CD4-positive, CD25-positive, alpha-beta regulatory T cell (primary cell): ENCODE data around the gene LRP1. TPM values are rescaled to one million over a fixed set of nuclear protein-coding genes. Genes with fewer than 3 reads are reported as not detected.

ENCODE experiments used
- ATAC-seq, 2 donors: fragments of 150-1000 bp; cut with Tn5 transposase; one replicate each; pipeline ENCODE4 v1.10.0; 2021; ENCODE audit warnings: low read depth in 2 of 2, moderate number of reproducible peaks in 2 of 2, moderate library complexity in 1 of 2
- DNase-seq, 3 donors: peaks; one replicate each; pipeline versions ENCODE4 v3.0.0 to v3.0.0-alpha.2; 2012 to 2022; ENCODE audit warnings: mixed read lengths in 1 of 3
- H3K27ac ChIP-seq: one replicate; pipeline ENCODE4 v1.7.0; 2013; ENCODE audit warnings: mild to moderate bottlenecking, low read length; ENCODE audit not compliant: insufficient read depth, poor library complexity, severe bottlenecking
- H3K27me3 ChIP-seq: one replicate; pipeline ENCODE4 v1.7.0; 2013; ENCODE audit warnings: low read length; ENCODE audit not compliant: control insufficient read depth, insufficient read depth
- H3K36me3 ChIP-seq: one replicate; pipeline ENCODE4 v1.7.0; 2013; ENCODE audit warnings: mild to moderate bottlenecking, low read length, moderate library complexity; ENCODE audit not compliant: control insufficient read depth, insufficient read depth
- H3K4me1 ChIP-seq: 2 replicates; pipeline ENCODE4 v1.7.0; 2013; ENCODE audit warnings: mild to moderate bottlenecking, low read length; ENCODE audit not compliant: insufficient read depth, control insufficient read depth, poor library complexity, severe bottlenecking
- H3K4me3 ChIP-seq: one replicate; pipeline ENCODE4 v1.7.0; 2013; ENCODE audit warnings: low read depth, mild to moderate bottlenecking, low read length, moderate library complexity
- H3K9me3 ChIP-seq, 2 experiments: 1 replicate in 1 of 2; 2 replicates in 1 of 2; pipeline ENCODE4 v1.7.0; 2013; ENCODE audit warnings: low read length in 2 of 2, mild to moderate bottlenecking in 1 of 2, moderate library complexity in 1 of 2; ENCODE audit not compliant: control insufficient read depth in 2 of 2
- H3K27ac Mint-ChIP-seq, 3 donors: one replicate each; pipeline ENCODE4 v1.8.0; 2020 to 2022; ENCODE audit warnings: mild to moderate bottlenecking in 3 of 3, mixed read lengths in 3 of 3, moderate library complexity in 2 of 3
- H3K27me3 Mint-ChIP-seq: one replicate; pipeline ENCODE4 v1.8.0; 2022; ENCODE audit warnings: mild to moderate bottlenecking, mixed read lengths
- H3K36me3 Mint-ChIP-seq: one replicate; pipeline ENCODE4 v1.8.0; 2020; ENCODE audit warnings: mixed read lengths
- H3K4me1 Mint-ChIP-seq, 4 donors: one replicate each; pipeline ENCODE4 v1.8.0; 2020 to 2022; ENCODE audit warnings: mixed read lengths in 4 of 4, mild to moderate bottlenecking in 1 of 4
- H3K4me3 Mint-ChIP-seq, 4 donors: one replicate each; pipeline ENCODE4 v1.8.0; 2020 to 2022; ENCODE audit warnings: mild to moderate bottlenecking in 4 of 4, mixed read lengths in 4 of 4, moderate library complexity in 3 of 4
- H3K9me3 Mint-ChIP-seq, 7 donors: one replicate each; pipeline ENCODE4 v1.8.0; 2020 to 2022; ENCODE audit warnings: mixed read lengths in 7 of 7, mild to moderate bottlenecking in 3 of 7, moderate library complexity in 2 of 7
- polyA plus RNA-seq, 4 donors: library from polyadenylated mRNA; unstranded; fragments of 300-500 nt; fragmentation: Illumina TruSeq; gene quantifications; one replicate each; pipeline ENCODE4 v1.2.3, GENCODE V29; 2021
- total RNA-seq: library from RNA; stranded (reverse); gene quantifications from one replicate; pipeline ENCODE4 v1.2.3, GENCODE V29; 2022

The LRP1 gene
- total and polyA plus RNA-seq, 5 donors from 2014 or later, result 0.13 to 3.9 (median 0.21) TPM; not detected in 1

DNA sequence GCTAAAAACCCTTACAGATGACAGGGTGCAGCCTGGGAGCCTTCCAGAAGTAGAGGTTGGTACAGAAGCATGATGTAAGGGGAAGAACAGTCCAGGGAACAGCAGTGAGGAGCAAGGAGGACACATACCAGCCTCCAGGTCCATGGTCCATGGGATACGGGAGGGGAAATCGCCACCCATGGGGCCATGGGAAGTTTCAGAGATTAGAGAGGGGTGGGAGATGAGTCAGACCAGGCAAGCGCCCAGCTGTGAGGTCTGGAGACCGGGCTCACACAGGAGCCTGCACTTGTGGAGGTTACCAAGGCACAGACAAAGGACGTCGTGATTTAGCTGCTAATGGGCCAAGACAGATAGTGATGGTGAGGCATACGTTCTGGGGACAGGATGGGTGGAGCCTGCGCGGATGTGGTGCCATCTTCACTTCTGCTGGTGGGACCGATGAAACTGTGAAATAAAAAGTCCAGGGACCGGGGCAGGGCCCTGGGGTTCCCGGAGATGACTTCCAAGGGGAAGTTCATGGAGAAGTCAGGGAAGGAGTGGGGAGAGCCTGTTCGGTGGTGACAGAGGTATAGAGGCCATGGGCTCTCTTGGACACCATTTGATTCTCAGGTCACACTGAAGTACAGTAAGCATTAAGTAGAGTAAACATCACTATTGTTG, 36.8 kb downstream of the LRP1 start:
- Mint-ChIP-seq H3K4me3 (no peak overlapping the region), H3K36me3 (peaks cover 7% of the 10 kb centered on the region), H3K9me3 (peaks cover 0 to 2% (median 0%) of the 10 kb centered on the region in 7 donors), H3K4me1 (no peaks in the 10 kb centered on the region), H3K27me3 (no peaks in the 10 kb centered on the region), H3K27ac (peak overlapping the region in 1 of 3 donors; percentile 43)
- no peak overlapping the region for H3K27ac ChIP-seq
- H3K4me3 ChIP-seq, result no peak overlapping the region
- H3K4me1 ChIP-seq, result no peaks in the 10 kb centered on the region
- H3K27me3 ChIP-seq, result no peaks in the 10 kb centered on the region
- no peaks in the 10 kb centered on the region for H3K36me3 ChIP-seq
- H3K9me3 ChIP-seq, result no peaks in the 10 kb centered on the region
- ATAC-seq, result no peak
- no peak for DNase-seq

DNA sequence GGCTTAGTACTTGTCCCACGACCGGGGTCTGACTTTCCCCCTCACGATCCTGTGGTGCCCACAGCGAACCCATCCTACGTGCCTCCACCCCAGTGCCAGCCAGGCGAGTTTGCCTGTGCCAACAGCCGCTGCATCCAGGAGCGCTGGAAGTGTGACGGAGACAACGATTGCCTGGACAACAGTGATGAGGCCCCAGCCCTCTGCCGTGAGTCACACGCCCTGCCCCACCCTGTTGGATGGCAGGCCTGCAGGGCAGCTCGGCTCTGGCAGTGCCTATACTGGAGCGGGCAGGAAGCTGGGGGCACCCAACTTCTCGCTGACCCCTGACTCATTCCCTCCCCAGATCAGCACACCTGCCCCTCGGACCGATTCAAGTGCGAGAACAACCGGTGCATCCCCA, 37.5 kb downstream of the LRP1 start:
- Mint-ChIP-seq H3K4me1 (no peaks in the 10 kb centered on the region), H3K36me3 (peaks cover 7% of the 10 kb centered on the region), H3K27ac (no peak overlapping the region), H3K4me3 (no peak overlapping the region), H3K9me3 (peaks cover 0 to 2% (median 0%) of the 10 kb centered on the region in 7 donors), H3K27me3 (no peaks in the 10 kb centered on the region)
- H3K27me3 ChIP-seq, result no peaks in the 10 kb centered on the region
- no peaks in the 10 kb centered on the region for H3K9me3 ChIP-seq
- no peak overlapping the region for H3K4me3 ChIP-seq
- H3K27ac ChIP-seq, result no peak overlapping the region
- no peak for ATAC-seq
- DNase-seq, result no peak
- H3K36me3 ChIP-seq, result no peaks in the 10 kb centered on the region
- H3K4me1 ChIP-seq, result no peaks in the 10 kb centered on the region

DNA sequence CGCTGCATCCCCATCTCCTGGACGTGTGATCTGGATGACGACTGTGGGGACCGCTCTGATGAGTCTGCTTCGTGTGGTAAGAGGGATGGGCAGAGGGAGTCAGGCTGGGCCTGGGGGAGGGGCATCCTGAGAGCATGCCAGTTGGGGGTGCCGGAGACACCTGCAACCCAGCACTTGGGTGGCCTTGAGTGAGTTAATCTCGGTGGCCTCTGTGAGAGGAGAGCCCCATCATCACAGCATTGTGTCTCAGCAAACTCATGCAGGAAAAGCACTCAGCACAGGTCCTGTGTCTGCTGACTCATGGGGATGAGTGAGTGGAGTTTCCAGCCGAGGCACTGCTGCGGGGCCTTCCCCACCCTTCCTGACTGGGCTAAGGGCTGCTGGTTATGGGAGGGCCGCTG, 38.7 kb downstream of the LRP1 start:
- no peak for ATAC-seq
- H3K36me3 ChIP-seq, result no peaks in the 10 kb centered on the region
- H3K4me3 ChIP-seq, result no peak overlapping the region
- H3K9me3 ChIP-seq, result no peaks in the 10 kb centered on the region
- no peaks in the 10 kb centered on the region for H3K4me1 Mint-ChIP-seq
- H3K4me1 ChIP-seq, result no peaks in the 10 kb centered on the region
- DNase-seq, result no peak
- H3K36me3 Mint-ChIP-seq, result no peaks in the 10 kb centered on the region
- peaks cover 0 to 2% (median 0%) of the 10 kb centered on the region in 7 donors for H3K9me3 Mint-ChIP-seq
- H3K27ac Mint-ChIP-seq, result no peak overlapping the region
- no peaks in the 10 kb centered on the region for H3K27me3 Mint-ChIP-seq
- H3K4me3 Mint-ChIP-seq, result no peak overlapping the region
- H3K27me3 ChIP-seq, result no peaks in the 10 kb centered on the region
- H3K27ac ChIP-seq, result no peak overlapping the region

DNA sequence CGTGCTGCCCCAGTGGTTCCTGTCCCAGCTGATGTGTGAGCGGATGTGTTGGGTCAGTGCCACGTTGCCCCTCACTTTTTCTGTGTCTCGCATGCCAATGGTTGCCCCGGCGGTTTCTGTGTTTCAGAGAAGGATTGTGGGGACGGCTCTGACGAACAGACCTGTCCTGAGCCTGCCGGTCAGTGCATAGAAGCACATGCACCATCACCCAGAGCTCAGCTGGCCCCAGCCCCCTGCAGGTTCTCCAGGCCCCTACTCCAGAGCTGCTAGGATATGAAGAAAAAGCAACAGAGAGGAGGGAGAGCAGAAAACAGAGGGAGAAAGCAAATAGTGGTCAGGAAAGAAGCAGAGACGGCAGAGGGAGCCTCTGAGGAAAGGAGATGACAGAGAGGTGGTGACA, 39.8 kb downstream of the LRP1 start:
- no peaks in the 10 kb centered on the region for H3K9me3 ChIP-seq
- DNase-seq (no peak), ATAC-seq (no peak)
- Mint-ChIP-seq H3K27me3 (peaks cover 6% of the 10 kb centered on the region), H3K4me3 (no peak overlapping the region), H3K4me1 (no peaks in the 10 kb centered on the region), H3K9me3 (peaks cover 0 to 2% (median 0%) of the 10 kb centered on the region in 7 donors), H3K27ac (no peak overlapping the region), H3K36me3 (no peaks in the 10 kb centered on the region)
- no peak overlapping the region for H3K4me3 ChIP-seq
- no peaks in the 10 kb centered on the region for H3K27me3 ChIP-seq
- H3K4me1 ChIP-seq, result no peaks in the 10 kb centered on the region
- no peak overlapping the region for H3K27ac ChIP-seq
- no peaks in the 10 kb centered on the region for H3K36me3 ChIP-seq

DNA sequence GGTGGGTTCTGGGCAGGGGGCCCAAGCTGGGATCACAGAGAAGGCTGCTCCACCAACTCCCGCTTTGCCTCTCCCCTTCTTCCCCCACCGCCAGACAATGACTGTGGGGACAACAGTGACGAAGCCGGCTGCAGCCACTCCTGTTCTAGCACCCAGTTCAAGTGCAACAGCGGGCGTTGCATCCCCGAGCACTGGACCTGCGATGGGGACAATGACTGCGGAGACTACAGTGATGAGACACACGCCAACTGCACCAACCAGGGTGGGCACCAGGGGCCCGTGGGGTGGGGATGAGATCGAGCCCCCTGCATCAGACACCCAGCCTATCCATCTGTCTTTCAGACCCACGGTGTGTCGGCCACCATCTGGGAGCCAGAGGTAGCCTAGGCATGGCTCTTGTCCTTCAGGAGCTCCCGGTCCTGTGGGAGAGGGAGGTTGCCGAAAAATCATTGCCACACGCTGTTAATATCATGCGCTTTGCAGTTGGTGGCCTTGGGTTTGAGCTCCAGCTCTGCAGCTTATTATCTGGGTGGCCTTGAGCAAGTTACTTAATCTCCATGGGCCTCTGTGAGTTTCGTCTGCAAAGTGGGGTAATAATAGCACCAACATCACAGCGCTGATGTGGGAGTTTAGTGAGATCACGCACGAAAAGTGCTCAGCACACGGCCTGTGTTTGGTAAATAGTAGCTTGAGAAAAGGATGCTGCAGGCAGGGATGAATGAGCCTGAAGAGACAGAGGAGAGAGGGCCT, 40.9 kb downstream of the LRP1 start:
- no peaks in the 10 kb centered on the region for H3K27me3 ChIP-seq
- H3K4me1 ChIP-seq, result no peaks in the 10 kb centered on the region
- H3K27ac ChIP-seq, result no peak overlapping the region
- H3K4me3 Mint-ChIP-seq, result no peak overlapping the region
- DNase-seq (no peak), ATAC-seq (no peak)
- no peaks in the 10 kb centered on the region for H3K4me1 Mint-ChIP-seq
- H3K36me3 Mint-ChIP-seq, result no peaks in the 10 kb centered on the region
- no peak overlapping the region for H3K27ac Mint-ChIP-seq
- no peaks in the 10 kb centered on the region for H3K9me3 ChIP-seq
- peaks cover 6% of the 10 kb centered on the region for H3K27me3 Mint-ChIP-seq
- no peaks in the 10 kb centered on the region for H3K36me3 ChIP-seq
- H3K4me3 ChIP-seq, result no peak overlapping the region
- peaks cover 0 to 2% (median 0%) of the 10 kb centered on the region in 7 donors for H3K9me3 Mint-ChIP-seq

DNA sequence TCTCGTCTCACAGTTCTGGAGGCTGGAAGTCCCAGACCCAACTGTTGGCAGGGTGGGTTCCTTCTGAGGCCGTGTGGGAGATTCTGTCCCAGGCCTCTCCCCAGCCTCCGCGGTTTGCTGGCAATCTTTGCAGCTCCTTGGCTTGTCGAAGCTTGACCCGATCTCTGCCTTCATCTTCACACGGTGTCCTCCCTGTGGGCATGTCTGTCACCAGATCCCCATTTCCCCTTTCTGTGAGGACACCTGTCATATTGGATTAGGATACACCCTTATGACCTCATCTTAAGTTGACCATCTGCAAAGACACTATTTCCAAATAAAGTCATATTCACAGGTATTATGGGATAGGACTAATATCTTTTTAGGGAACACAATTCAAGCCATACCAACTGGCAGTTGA, 41.7 kb downstream of the LRP1 start:
- Mint-ChIP-seq H3K9me3 (peaks cover 0 to under 1% (median 0%) of the 10 kb centered on the region in 7 donors), H3K27ac (peak overlapping the region in 1 of 3 donors; percentile 6), H3K27me3 (peaks cover 6% of the 10 kb centered on the region)

DNA sequence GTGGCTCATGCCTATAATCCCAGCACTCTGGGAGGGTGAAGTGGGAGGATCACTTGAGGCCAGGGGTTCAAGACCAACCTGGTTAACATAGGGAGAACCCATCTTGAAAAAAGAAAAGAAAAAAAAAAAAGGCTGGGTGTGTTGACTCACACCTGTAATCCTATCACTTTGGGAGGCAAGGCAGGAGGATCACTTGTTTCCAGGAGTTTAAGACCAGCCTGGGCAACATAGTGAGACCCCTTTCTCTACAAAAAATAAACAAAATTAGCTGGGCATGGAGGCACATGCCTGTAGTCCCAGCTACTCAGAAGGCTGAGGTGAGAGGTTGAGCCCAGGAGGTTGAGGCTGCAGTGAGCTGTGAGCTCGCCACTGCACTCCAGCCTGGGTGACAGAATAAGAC, 42.1 kb downstream of the LRP1 start:
- Mint-ChIP-seq H3K9me3 (no peaks in the 10 kb centered on the region), H3K4me1 (no peaks in the 10 kb centered on the region), H3K4me3 (no peak overlapping the region), H3K36me3 (no peaks in the 10 kb centered on the region), H3K27ac (peak overlapping the region in 1 of 3 donors; percentile 6), H3K27me3 (peaks cover 6% of the 10 kb centered on the region)
- H3K36me3 ChIP-seq, result no peaks in the 10 kb centered on the region
- H3K27me3 ChIP-seq, result no peaks in the 10 kb centered on the region
- no peak overlapping the region for H3K4me3 ChIP-seq
- ATAC-seq, result no peak
- no peak overlapping the region for H3K27ac ChIP-seq
- no peaks in the 10 kb centered on the region for H3K4me1 ChIP-seq
- H3K9me3 ChIP-seq, result no peaks in the 10 kb centered on the region
- DNase-seq, result no peak

More for the DNA sequence above, 41.7 kb downstream of the LRP1 start:
- H3K4me3 ChIP-seq, result no peak overlapping the region
- H3K27me3 ChIP-seq, result no peaks in the 10 kb centered on the region
- DNase-seq (no peak), ATAC-seq (no peak)
- Mint-ChIP-seq H3K4me3 (no peak overlapping the region), H3K4me1 (no peaks in the 10 kb centered on the region), H3K36me3 (no peaks in the 10 kb centered on the region)
- H3K4me1 ChIP-seq, result no peaks in the 10 kb centered on the region
- no peak overlapping the region for H3K27ac ChIP-seq
- H3K36me3 ChIP-seq, result no peaks in the 10 kb centered on the region
- no peaks in the 10 kb centered on the region for H3K9me3 ChIP-seq

DNA sequence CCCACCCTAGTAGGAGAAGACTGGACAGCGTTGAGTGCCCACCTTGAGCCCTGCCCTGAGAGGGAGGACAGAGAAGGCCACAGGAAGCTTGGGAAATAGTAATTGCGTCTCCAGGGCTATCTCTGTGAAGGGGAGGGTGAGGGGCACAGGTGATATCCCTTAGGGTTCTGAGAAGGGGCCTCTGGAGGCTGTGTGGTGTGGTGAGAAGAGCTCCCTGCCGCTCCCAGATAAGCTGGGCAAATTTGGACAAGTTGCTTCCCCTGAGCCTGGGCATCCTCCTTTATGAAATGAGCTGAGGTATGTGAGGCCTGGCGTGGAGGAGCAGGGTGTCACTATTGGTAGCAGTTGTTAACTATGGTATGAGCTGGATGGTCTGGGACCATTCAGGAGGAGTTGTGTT, 42.6 kb downstream of the LRP1 start:
- no peak for ATAC-seq
- Histone ChIP-seq H3K27ac (no peak overlapping the region), H3K27me3 (no peaks in the 10 kb centered on the region), H3K4me1 (no peaks in the 10 kb centered on the region), H3K4me3 (no peak overlapping the region), H3K9me3 (no peaks in the 10 kb centered on the region), H3K36me3 (no peaks in the 10 kb centered on the region)
- Mint-ChIP-seq H3K27ac (peak overlapping the region in 1 of 3 donors; percentile 2), H3K9me3 (no peaks in the 10 kb centered on the region), H3K36me3 (no peaks in the 10 kb centered on the region), H3K4me1 (no peaks in the 10 kb centered on the region), H3K27me3 (peaks cover 6% of the 10 kb centered on the region), H3K4me3 (no peak overlapping the region)
- DNase-seq, result no peak
